Testis (tissue), 3 donors: Measurements from ENCODE around the gene DPH2. TPM values are rescaled to one million over a fixed set of nuclear protein-coding genes. Genes with fewer than 3 reads are reported as not detected.

ENCODE experiments used
- DNase-seq: peaks from one replicate; pipeline ENCODE4 v3.0.0-alpha.2; 2019
- H3K27ac ChIP-seq, 2 donors: fragments of 200-600 bp; sonication (generic); one replicate each; pipeline ENCODE4 v1.5.1; 2019
- H3K27me3 ChIP-seq: fragments of 200-600 bp; sonication (generic); one replicate; pipeline ENCODE4 v1.5.1; 2019
- H3K36me3 ChIP-seq: fragments of 200-600 bp; sonication (generic); one replicate; pipeline ENCODE4 v1.5.1; 2017; ENCODE audit warnings: low read depth; ENCODE audit errors: missing control alignments
- H3K4me1 ChIP-seq: fragments of 200-600 bp; sonication (generic); one replicate; pipeline ENCODE4 v1.5.1; 2019
- H3K4me3 ChIP-seq, 2 donors: fragments of 200-600 bp; sonication (generic); one replicate each; pipeline ENCODE4 v1.5.1; 2017 to 2019
- H3K9me3 ChIP-seq: fragments of 200-600 bp; sonication (generic); one replicate; pipeline ENCODE4 v1.5.1; 2017
- CTCF ChIP-seq, 3 experiments: fragments of 450-650 bp in 2 of 3; fragments of 200-600 bp in 1 of 3; sonication (generic) in 1 of 3; IDR thresholded peaks; one replicate each; pipeline ENCODE4 v1.5.1; 2016 to 2019; ENCODE audit warnings: antibody characterized with exemption in 3 of 3, mild to moderate bottlenecking in 2 of 3, moderate library complexity in 1 of 3
- POLR2A ChIP-seq: fragments of 450-650 bp; IDR thresholded peaks from one replicate; pipeline ENCODE4 v1.6.1; 2017; ENCODE audit warnings: antibody characterized with exemption, mild to moderate bottlenecking, moderate library complexity
- WGBS, 2 donors: methylation state at CpG; one replicate each; pipeline ENCODE4 v1.1.5; 2018; 5-methylcytosine and 5-hydroxymethylcytosine counted together
- intact Hi-C: fragments of 100-400 bp; cut with DNase I; formaldehyde crosslinking; loops from one replicate; pipeline ENCODE4 v1.15.1; 2023; ENCODE audit warnings: low total_unique reads
- polyA plus RNA-seq: library from polyadenylated mRNA; stranded (reverse); fragments of 350-450 nt; fragmentation: Illumina TruSeq; extraction: RNeasy Lipid Tissue Mini Kit (QIAGEN cat#74804); gene quantifications from one replicate; pipeline ENCODE4 v1.2.3, GENCODE V29; 2014; ENCODE audit warnings: low read depth, low replicate concordance; ENCODE audit not compliant: insufficient read depth
- total RNA-seq, 2 donors: library from RNA; depleted of rRNA; stranded (reverse); fragments of >200 nt; gene quantifications; one replicate each; pipeline ENCODE4 v1.2.3, GENCODE V29; 2016

The DPH2 gene
- total and polyA plus RNA-seq, 3 donors from 2014 or later, result 27.6 to 44.7 (median 39.4) TPM

DNA sequence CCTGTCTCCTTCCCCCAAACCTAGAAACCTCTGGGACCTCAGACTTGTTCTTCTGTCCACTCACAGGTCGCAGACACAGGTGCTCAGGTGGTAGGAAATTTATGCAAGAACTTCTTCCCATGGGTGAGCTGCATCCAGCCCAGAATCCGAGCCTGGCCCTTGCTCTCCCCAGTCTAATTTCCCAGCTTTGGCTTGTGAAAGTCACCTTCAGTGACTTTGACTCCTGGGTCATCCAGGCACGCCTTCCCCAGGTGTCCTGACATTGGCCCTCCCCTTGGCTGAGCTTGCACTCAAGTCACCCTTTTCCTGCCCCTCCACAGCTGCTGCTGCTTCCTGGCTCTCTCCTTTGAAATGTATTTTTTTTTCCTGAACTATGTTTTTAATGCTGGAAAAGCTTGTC, 16.4 kb upstream of the DPH2 start:
- 65 to 73% methylated on average over 3 of the region's 3 CpGs for WGBS, 2 donors

GRCh38 chr1:43954036-43954435, 15.8 kb upstream of the DPH2 start:
- no peaks in the 10 kb centered on the region for H3K27me3 ChIP-seq
- H3K27ac ChIP-seq, result no peak overlapping the region
- H3K9me3 ChIP-seq, result no peaks in the 10 kb centered on the region
- intact Hi-C loops, result no loop called here
- H3K4me3 ChIP-seq, result no peak overlapping the region
- 63 to 67% methylated on average over 5 of the region's 5 CpGs for WGBS, 2 donors
- TF ChIP-seq CTCF (IDR thresholded peaks at IDR 0.05) (no peak), POLR2A (no peak)
- H3K36me3 ChIP-seq, result no peaks in the 10 kb centered on the region
- no peaks in the 10 kb centered on the region for H3K4me1 ChIP-seq
- DNase-seq, result no peak

More for the DNA sequence above, 16.4 kb upstream of the DPH2 start:
- intact Hi-C loops, result no loop called here
- no peak overlapping the region for H3K4me3 ChIP-seq
- no peak for DNase-seq
- no peak overlapping the region for H3K27ac ChIP-seq
- TF ChIP-seq POLR2A (no peak), CTCF (IDR thresholded peaks at IDR 0.05) (no peak)
- H3K27me3 ChIP-seq, result no peaks in the 10 kb centered on the region
- H3K36me3 ChIP-seq, result no peaks in the 10 kb centered on the region
- H3K4me1 ChIP-seq, result peaks cover 3% of the 10 kb centered on the region
- no peaks in the 10 kb centered on the region for H3K9me3 ChIP-seq

GRCh38 chr1:43956234-43956633, 13.6 kb upstream of the DPH2 start:
- Histone ChIP-seq H3K36me3 (no peaks in the 10 kb centered on the region), H3K27ac (no peak overlapping the region), H3K4me1 (no peaks in the 10 kb centered on the region), H3K9me3 (no peaks in the 10 kb centered on the region), H3K27me3 (no peaks in the 10 kb centered on the region), H3K4me3 (no peak overlapping the region)
- 87 to 97% methylated on average over 4 to 8 of the region's 8 CpGs for WGBS, 2 donors
- DNase-seq, result no peak
- intact Hi-C loops, result no loop called here
- no peak for TF ChIP-seq CTCF (IDR thresholded peaks at IDR 0.05)
- no peak for TF ChIP-seq POLR2A

GRCh38 chr1:43957407-43958040, 12.3 kb upstream of the DPH2 start:
- Histone ChIP-seq H3K4me3 (no peak overlapping the region), H3K4me1 (no peaks in the 10 kb centered on the region), H3K36me3 (no peaks in the 10 kb centered on the region), H3K9me3 (no peaks in the 10 kb centered on the region), H3K27ac (no peak overlapping the region), H3K27me3 (no peaks in the 10 kb centered on the region)
- no peak for DNase-seq
- intact Hi-C loops, result no loop called here
- TF ChIP-seq POLR2A (no peak), CTCF (IDR thresholded peaks at IDR 0.05) (no peak)
- 93 to 95% methylated on average over 6 to 7 of the region's 7 CpGs for WGBS, 2 donors
